OCI-LY7 (cell line): Measurements from ENCODE around the gene AP1S1. TPM values are rescaled to one million over a fixed set of nuclear protein-coding genes. Genes with fewer than 3 reads are reported as not detected.

Experiments used
- BruUV-seq: library from RNA; stranded (reverse); fragments of 400-500 nt; replicated peaks from 2 replicates; lab custom pipeline; 2021; lab: Mats Ljungman, UMichigan
- CTCF ChIA-PET: fragments of 300-600 bp; sonication (Branson Sonifier 250); formaldehyde crosslinking; loops from one replicate; lab custom pipeline; 2022; ENCODE audit warnings: antibody characterized with exemption; ENCODE audit not compliant: unreplicated experiment; lab: Charles Lee
- POLR2A ChIA-PET: fragments of 300-600 bp; sonication (Branson Sonifier 250); formaldehyde crosslinking; loops from one replicate; lab custom pipeline; 2022; ENCODE audit warnings: antibody characterized with exemption; lab: Charles Lee
- DNase-seq: peaks from one replicate; pipeline ENCODE4 v3.0.0-alpha.2; 2015; ENCODE audit warnings: low spot score
- H2AFZ ChIP-seq: fragments of 200-600 bp; sonication (generic), shearing (Covaris generic); 2 replicates; pipeline ENCODE4 v1.6.1; 2014; ENCODE audit warnings: mild to moderate bottlenecking, antibody characterized with exemption, low read length, moderate library complexity
- H3K27ac ChIP-seq: fragments of 200-600 bp; sonication (generic); 2 replicates; pipeline ENCODE4 v1.5.1; 2014; ENCODE audit warnings: mixed run types, low read depth, mild to moderate bottlenecking, moderate library complexity, low read length, inconsistent platforms; ENCODE audit not compliant: poor library complexity, severe bottlenecking
- H3K36me3 ChIP-seq: fragments of 200-600 bp; sonication (generic); 2 replicates; pipeline ENCODE4 v1.6.1; 2014; ENCODE audit warnings: mild to moderate bottlenecking, antibody characterized with exemption, low read length, moderate library complexity, mixed read lengths; ENCODE audit not compliant: insufficient read depth
- H3K4me1 ChIP-seq: fragments of 200-600 bp; sonication (generic); 2 replicates; pipeline ENCODE4 v1.5.1; 2014; ENCODE audit warnings: mild to moderate bottlenecking, low read length; ENCODE audit not compliant: insufficient read depth, poor library complexity, severe bottlenecking
- H3K4me2 ChIP-seq: fragments of 200-600 bp; sonication (generic); 2 replicates; pipeline ENCODE4 v1.6.1; 2014; ENCODE audit warnings: mild to moderate bottlenecking, low read length
- H3K4me3 ChIP-seq: fragments of 200-600 bp; sonication (generic); 2 replicates; pipeline ENCODE4 v1.5.1; 2014; ENCODE audit warnings: mild to moderate bottlenecking, low read depth, low read length; ENCODE audit not compliant: poor library complexity, severe bottlenecking
- H3K79me2 ChIP-seq: fragments of 200-600 bp; sonication (generic); 2 replicates; pipeline ENCODE4 v1.6.1; 2016; ENCODE audit warnings: low read depth, mild to moderate bottlenecking, low read length, moderate library complexity, mixed read lengths; ENCODE audit not compliant: insufficient read depth
- H3K9me2 ChIP-seq: fragments of 200-600 bp; sonication (generic); 2 replicates; pipeline ENCODE4 v1.6.1; 2016; ENCODE audit warnings: mild to moderate bottlenecking, low read length, mixed read lengths; ENCODE audit not compliant: insufficient read depth
- H3K9me3 ChIP-seq: fragments of 200-600 bp; sonication (generic); 2 replicates; pipeline ENCODE4 v1.6.1; 2014; ENCODE audit warnings: mild to moderate bottlenecking, mixed run types, low read length, mixed read lengths
- H4K20me1 ChIP-seq: fragments of 200-600 bp; sonication (generic); 2 replicates; pipeline ENCODE4 v1.6.1; 2014; ENCODE audit warnings: mild to moderate bottlenecking, antibody characterized with exemption, low read length, moderate library complexity, mixed read lengths; ENCODE audit not compliant: insufficient read depth
- CTCF ChIP-seq: fragments of 200-600 bp; sonication (generic); conservative IDR thresholded peaks from 2 replicates; pipeline ENCODE4 v1.5.1; 2014; ENCODE audit warnings: mild to moderate bottlenecking, antibody characterized with exemption, low read length, moderate library complexity, mixed read lengths
- EZH2phosphoT487 ChIP-seq: fragments of 200-600 bp; sonication (generic); IDR thresholded peaks from 2 replicates; pipeline ENCODE4 v1.6.1; 2018; ENCODE audit warnings: low read depth, borderline replicate concordance, mild to moderate bottlenecking, mixed run types, antibody characterized with exemption, low read length, moderate library complexity, mixed read lengths
- intact Hi-C: fragments of 100-400 bp; cut with micrococcal nuclease; formaldehyde crosslinking; loops from one replicate; pipeline ENCODE4 v1.10.0; 2022; ENCODE audit not compliant: unreplicated experiment
- total RNA-seq, 2 experiments: library from RNA; depleted of rRNA in 1 of 2; stranded (reverse); fragments of >200 nt in 1 of 2; shearing (Covaris generic) in 1 of 2; gene quantifications; 2 replicates each; pipeline ENCODE4 v1.2.3, GENCODE V29; 2014 to 2022

The AP1S1 gene
- total RNA-seq, 2 experiments from 2014 or later, result 57.9 to 67.3 TPM

- ChIA-PET POLR2A (interaction anchor here (1.1 kb wide), 1 partner anchor 12 kb away, joined by 3 read pairs; no protein-coding TSS in a partner anchor), CTCF (interaction anchor here (1.0 kb wide), 1 partner anchor 21 kb away, joined by 4 read pairs; no protein-coding TSS in a partner anchor)
- Histone ChIP-seq H3K79me2 (no peaks in the 10 kb centered on the region), H4K20me1 (no peaks in the 10 kb centered on the region), H3K36me3 (no peaks in the 10 kb centered on the region), H3K4me2 (no peak overlapping the region), H3K9me3 (no peaks in the 10 kb centered on the region), H3K4me1 (peaks cover 23% of the 10 kb centered on the region), H3K9me2 (no peaks in the 10 kb centered on the region), H2AFZ (no peak overlapping the region), H3K27ac (no peak overlapping the region), H3K4me3 (no peak overlapping the region)
- no peak for DNase-seq
- BruUV-seq, result no TSS peak
- intact Hi-C loops, result no loop called here
- TF ChIP-seq CTCF (no peak), EZH2phosphoT487 (no peak)
Measured at GRCh38 chr7:101122933-101123702, 31.2 kb upstream of the AP1S1 start.

- H3K27ac ChIP-seq, result no peak overlapping the region
- BruUV-seq, result no TSS peak
- no peak for DNase-seq
- H3K4me3 ChIP-seq, result no peak overlapping the region
- no peaks in the 10 kb centered on the region for H3K36me3 ChIP-seq
- no peaks in the 10 kb centered on the region for H3K9me2 ChIP-seq
- TF ChIP-seq EZH2phosphoT487, result no peak
- no peak for TF ChIP-seq CTCF
- no peak overlapping the region for H2AFZ ChIP-seq
- POLR2A ChIA-PET, result no interaction called here
- intact Hi-C loops, result no loop called here
- H3K4me1 ChIP-seq, result peaks cover 23% of the 10 kb centered on the region
- no peak overlapping the region for H3K4me2 ChIP-seq
- no peaks in the 10 kb centered on the region for H4K20me1 ChIP-seq
- H3K9me3 ChIP-seq, result no peaks in the 10 kb centered on the region
- H3K79me2 ChIP-seq, result no peaks in the 10 kb centered on the region
- CTCF ChIA-PET, result no interaction called here
Measured at GRCh38 chr7:101123703-101124068, 30.6 kb upstream of the AP1S1 start.
